ENCODE results near the gene HERC6.
"Not testable (repeated sequence)": the region's sequence is repeated elsewhere in the genome, so short reads cannot be mapped to it uniquely, and the experiment has no call there.

HERC6 gene

GRCh38 chr4:88446124-88446523 is 67.5 kb downstream of the HERC6 start:
- no peak for DNase-seq (ENCODE audit: low read depth in 2 of 3, low spot score in 1 of 3)

GRCh38 chr4:88447371-88448095 is 68.9 kb downstream of the HERC6 start:
- no peak for DNase-seq (ENCODE audit: low read depth in 2 of 3, low spot score in 1 of 3)

GRCh38 chr4:88448211-88448765 is 69.6 kb downstream of the HERC6 start:
- not testable (repeated sequence) for DNase-seq (ENCODE audit: low read depth in 2 of 3, low spot score in 1 of 3)

- DNase-seq (ENCODE audit: low read depth in 2 of 3, low spot score in 1 of 3) = no peak
Measured at GRCh38 chr4:88448889-88449288, 70.2 kb downstream of the HERC6 start.

GRCh38 chr4:88449290-88449689 is 70.6 kb downstream of the HERC6 start:
- DNase-seq (ENCODE audit: low read depth in 2 of 3, low spot score in 1 of 3) = no peak

GRCh38 chr4:88451205-88451604 is 72.6 kb downstream of the HERC6 start:
- DNase-seq (ENCODE audit: low read depth in 2 of 3, low spot score in 1 of 3) = no peak

- no peak for DNase-seq (ENCODE audit: low read depth in 2 of 3, low spot score in 1 of 3)
Measured at GRCh38 chr4:88452912-88453311, 74.3 kb downstream of the HERC6 start.

- peak; percentile 76 to 79 (median 78) for DNase-seq (ENCODE audit: low read depth in 2 of 3, low spot score in 1 of 3)
Measured at GRCh38 chr4:88456670-88457306, 78.1 kb downstream of the HERC6 start, which contains the start of gene HERC5. Gene HERC5 (plus strand): TSS chr4:88457119. CDS start chr4:88457270, 151 bp downstream.

- DNase-seq (ENCODE audit: low read depth in 2 of 3, low spot score in 1 of 3) = peak in 2 of 3 donors; percentile 5 to 31
Measured at GRCh38 chr4:88457307-88458103, 78.9 kb downstream of the HERC6 start.

GRCh38 chr4:88458104-88458740 is 79.6 kb downstream of the HERC6 start:
- DNase-seq (ENCODE audit: low read depth in 2 of 3, low spot score in 1 of 3) = no peak

- no peak for DNase-seq (ENCODE audit: low read depth in 2 of 3, low spot score in 1 of 3)
Measured at GRCh38 chr4:88465653-88466192, 87.1 kb downstream of the HERC6 start.

GRCh38 chr4:88467392-88467791 is 88.7 kb downstream of the HERC6 start:
- no peak for DNase-seq (ENCODE audit: low read depth in 2 of 3, low spot score in 1 of 3)

- no peak for DNase-seq (ENCODE audit: low read depth in 2 of 3, low spot score in 1 of 3)
Measured at GRCh38 chr4:88477229-88477860, 98.7 kb downstream of the HERC6 start.

- no peak for DNase-seq (ENCODE audit: low read depth in 2 of 3, low spot score in 1 of 3)
Measured at GRCh38 chr4:88478247-88478646, 99.6 kb downstream of the HERC6 start.

- DNase-seq (ENCODE audit: low read depth in 2 of 3, low spot score in 1 of 3) = no peak
Measured at GRCh38 chr4:88481537-88481936, 102.9 kb downstream of the HERC6 start.

- DNase-seq (ENCODE audit: low read depth in 2 of 3, low spot score in 1 of 3) = no peak
Measured at GRCh38 chr4:88489100-88489761, 110.6 kb downstream of the HERC6 start.

Data from stimulated activated CD4-positive, alpha-beta T cell treated with anti-CD3 and anti-CD28 coated beads, Interleukin-12 subunit alpha, Interleukin-12 subunit beta, amount 100 ng/mL, for 48 hours (primary cell).